HCT116 (cell line): ENCODE data around the gene VMAC. TPM values are rescaled to one million over a fixed set of nuclear protein-coding genes. Genes with fewer than 3 reads are reported as not detected.

ENCODE experiments used
- ATAC-seq: fragments of 200-7000 bp; cut with Tn5 transposase; 2 replicates; pipeline ENCODE4 v1.9.1; 2020; ENCODE audit warnings: mild to moderate bottlenecking, moderate library complexity
- BruUV-seq: library from RNA; stranded (reverse); fragments of 400-500 nt; replicated peaks from 2 replicates; lab custom pipeline; 2021; lab: Mats Ljungman, UMichigan
- CTCF ChIA-PET: fragments of 300-600 bp; sonication (Branson Sonifier 250); formaldehyde crosslinking; loops from one replicate; lab custom pipeline; 2021; ENCODE audit warnings: antibody characterized with exemption; lab: Charles Lee
- POLR2A ChIA-PET: fragments of 300-600, 350-600 bp; sonication (Branson Sonifier 250); formaldehyde crosslinking; loops from one replicate; lab custom pipeline; 2021; ENCODE audit warnings: antibody characterized with exemption; lab: Charles Lee
- RAD21 ChIA-PET, 2 experiments: fragments of 300-600 bp; sonication (Branson Sonifier 250); formaldehyde crosslinking; loops; one replicate each; lab custom pipeline; 2023; ENCODE audit warnings: low total read pairs in 2 of 2; ENCODE audit not compliant: uncharacterized antibody in 2 of 2, unreplicated experiment in 2 of 2, low non-redundant PET in 1 of 2; lab: Charles Lee
- DNase-seq: peaks from one replicate; pipeline ENCODE4 v3.0.0-alpha.2; 2010; ENCODE audit warnings: low read depth, low spot score
- H2AFZ ChIP-seq: fragments of 200-600 bp; shearing (Covaris generic), sonication (generic); 2 replicates; pipeline ENCODE4 v1.6.1; 2017; ENCODE audit warnings: low read depth, mixed run types, mixed read lengths, antibody characterized with exemption, low read length; ENCODE audit not compliant: poor library complexity, severe bottlenecking
- H3K27ac ChIP-seq: 2 replicates; pipeline ENCODE4 v1.5.1; 2012; ENCODE audit warnings: low read depth, low read length
- H3K27me3 ChIP-seq: fragments of 200-600 bp; sonication (generic); 2 replicates; pipeline ENCODE4 v1.6.1; 2016; ENCODE audit warnings: mixed run types, low read length, mixed read lengths; ENCODE audit not compliant: insufficient read depth
- H3K36me3 ChIP-seq, 2 experiments: fragments of 200-500 bp in 1 of 2; fragments of 200-600 bp in 1 of 2; sonication (Bioruptor generic) in 1 of 2; sonication (generic) in 1 of 2; 2 replicates each; pipeline versions ENCODE4 v1.5.1 to v1.6.1; 2014 to 2016; ENCODE audit warnings: low read length in 2 of 2, inconsistent platforms in 1 of 2, mixed read lengths in 1 of 2, mixed run types in 1 of 2; ENCODE audit not compliant: insufficient read depth in 2 of 2, control insufficient read depth in 1 of 2
- H3K4me1 ChIP-seq, 2 experiments: fragments of 200-600 bp in 1 of 2; sonication (generic) in 1 of 2; 2 replicates each; pipeline versions ENCODE4 v1.5.1 to v1.6.1; 2012 to 2017; ENCODE audit warnings: low read length in 2 of 2, inconsistent platforms in 1 of 2, mild to moderate bottlenecking in 1 of 2, mixed read lengths in 1 of 2, mixed run types in 1 of 2, moderate library complexity in 1 of 2; ENCODE audit not compliant: insufficient read depth in 2 of 2, control insufficient read depth in 1 of 2
- H3K4me2 ChIP-seq: fragments of 200-600 bp; sonication (generic); 2 replicates; pipeline ENCODE4 v1.6.1; 2017; ENCODE audit warnings: mixed run types, low read length, mixed read lengths
- H3K4me3 ChIP-seq, 2 experiments: fragments of 200-600 bp in 1 of 2; sonication (generic) in 1 of 2; replicated peaks in 1 of 2; 2 replicates each; pipeline ENCODE4 v1.5.1; 2011 to 2016; ENCODE audit warnings: low read length in 2 of 2, control low read depth in 1 of 2, low read depth in 1 of 2, mild to moderate bottlenecking in 1 of 2, mixed read lengths in 1 of 2, mixed run types in 1 of 2
- H3K79me2 ChIP-seq: fragments of 200-600 bp; sonication (generic); 2 replicates; pipeline ENCODE4 v1.6.1; 2017; ENCODE audit warnings: mild to moderate bottlenecking, mixed run types, low read length, moderate library complexity, mixed read lengths; ENCODE audit not compliant: insufficient read depth
- H3K9ac ChIP-seq: fragments of 200-600 bp; sonication (generic); 2 replicates; pipeline ENCODE4 v1.6.1; 2016; ENCODE audit warnings: low read length, mixed read lengths
- H3K9me2 ChIP-seq: fragments of 200-600 bp; sonication (generic), shearing (Covaris generic); 2 replicates; pipeline ENCODE4 v1.6.1; 2017; ENCODE audit warnings: mixed run types, mild to moderate bottlenecking, moderate library complexity; ENCODE audit not compliant: insufficient read depth
- H3K9me3 ChIP-seq, 2 experiments: fragments of 200-500 bp in 1 of 2; fragments of 200-600 bp in 1 of 2; sonication (Bioruptor generic) in 1 of 2; sonication (generic) in 1 of 2; 2 replicates each; pipeline ENCODE4 v1.6.1; 2014 to 2017; ENCODE audit warnings: low read length in 2 of 2, mixed read lengths in 2 of 2, inconsistent platforms in 1 of 2, low read depth in 1 of 2, mild to moderate bottlenecking in 1 of 2, mixed run types in 1 of 2, moderate library complexity in 1 of 2; ENCODE audit not compliant: control insufficient read depth in 1 of 2, insufficient read depth in 1 of 2
- H4K20me1 ChIP-seq: fragments of 200-600 bp; sonication (generic), shearing (Covaris generic); 2 replicates; pipeline ENCODE4 v1.6.1; 2017; ENCODE audit warnings: mixed run types, mild to moderate bottlenecking, moderate library complexity; ENCODE audit not compliant: insufficient read depth
- CBX3 ChIP-seq: IDR thresholded peaks from 2 replicates; pipeline ENCODE4 v1.6.1; 2012; ENCODE audit warnings: low read depth
- CEBPB ChIP-seq: IDR thresholded peaks from 2 replicates; pipeline ENCODE4 v1.6.1; 2012; ENCODE audit warnings: low read depth
- JUND ChIP-seq: IDR thresholded peaks from 2 replicates; pipeline ENCODE4 v1.6.1; 2012
- MAX ChIP-seq: IDR thresholded peaks from 2 replicates; pipeline ENCODE4 v1.6.1; 2012
- POLR2A ChIP-seq: IDR thresholded peaks from 2 replicates; pipeline ENCODE4 v1.7.0; 2011; ENCODE audit warnings: borderline replicate concordance; ENCODE audit not compliant: insufficient read depth, insufficient read length; ENCODE audit errors: extremely low read depth
- POLR2AphosphoS5 ChIP-seq: IDR thresholded peaks from 2 replicates; pipeline ENCODE4 v1.6.1; 2011; ENCODE audit warnings: mild to moderate bottlenecking, low read depth, low read length, moderate library complexity
- RAD21 ChIP-seq: IDR thresholded peaks from 2 replicates; pipeline ENCODE4 v1.6.1; 2012; ENCODE audit warnings: low read depth, mild to moderate bottlenecking
- REST ChIP-seq: IDR thresholded peaks from 2 replicates; pipeline ENCODE4 v1.6.1; 2012; ENCODE audit warnings: low read depth
- SIN3A ChIP-seq: IDR thresholded peaks from 2 replicates; pipeline ENCODE4 v1.6.1; 2012; ENCODE audit warnings: low read depth
- SP1 ChIP-seq: IDR thresholded peaks from 2 replicates; pipeline ENCODE4 v1.6.1; 2012; ENCODE audit warnings: low read depth
- SRF ChIP-seq: IDR thresholded peaks from 2 replicates; pipeline ENCODE4 v1.6.1; 2012; ENCODE audit warnings: low read depth
- TCF7L2 ChIP-seq: IDR thresholded peaks from 2 replicates; pipeline ENCODE4 v1.7.0; 2011; ENCODE audit warnings: borderline replicate concordance, inconsistent platforms; ENCODE audit not compliant: insufficient read depth, insufficient read length; ENCODE audit errors: extremely low read depth
- YY1 ChIP-seq: IDR thresholded peaks from 2 replicates; pipeline ENCODE4 v1.6.1; 2011; ENCODE audit warnings: low read length, low read depth, moderate library complexity, mild to moderate bottlenecking; ENCODE audit not compliant: insufficient replicate concordance; ENCODE audit errors: extremely low read depth
- ZBTB33 ChIP-seq: IDR thresholded peaks from 2 replicates; pipeline ENCODE4 v1.6.1; 2011; ENCODE audit warnings: mild to moderate bottlenecking, low read length, moderate library complexity; ENCODE audit not compliant: insufficient replicate concordance; ENCODE audit errors: extremely low read depth
- ZNF274 ChIP-seq: fragments of 200-500 bp; sonication (Bioruptor generic); IDR thresholded peaks from 2 replicates; pipeline ENCODE4 v1.6.1; 2014; ENCODE audit warnings: mild to moderate bottlenecking, low read depth, low read length, inconsistent platforms
- intact Hi-C: fragments of 100-400 bp; cut with micrococcal nuclease; formaldehyde crosslinking; loops from 2 replicates; pipeline ENCODE4 v1.10.0; 2022
- total RNA-seq: library from RNA; stranded (reverse); gene quantifications from one replicate; pipeline ENCODE4 v1.2.1, GENCODE V29; 2021; ENCODE audit not compliant: unreplicated experiment

Gene VMAC
- total RNA-seq, 1 experiment from 2014 or later: 2.1 TPM

GRCh38 chr19:5907241-5907640 lies 2.6 kb downstream of the VMAC start (continued):
- TF ChIP-seq REST: no peak
- no peak for TF ChIP-seq YY1
- no peak for TF ChIP-seq CBX3
- no peak for TF ChIP-seq SIN3A

- no peak overlapping the region for H3K9ac ChIP-seq
- H3K27ac ChIP-seq: no peak overlapping the region
- H3K36me3 ChIP-seq: no peaks in the 10 kb centered on the region
- no peaks in the 10 kb centered on the region for H4K20me1 ChIP-seq
- H3K79me2 ChIP-seq: no peaks in the 10 kb centered on the region
- H3K27me3 ChIP-seq: no peaks in the 10 kb centered on the region
- intact Hi-C loops: no loop called here
- no peaks in the 10 kb centered on the region for H3K9me3 ChIP-seq
- POLR2A ChIA-PET: no interaction called here
- H3K9me2 ChIP-seq: no peaks in the 10 kb centered on the region
- H3K4me1 ChIP-seq: peaks cover 3 to 14% of the 10 kb centered on the region in 2 experiments; a peak in 3 of 4 replicates
- ATAC-seq: no peak
- CTCF ChIA-PET: no interaction called here
- DNase-seq: no peak
- no peak overlapping the region for H3K4me2 ChIP-seq
- RAD21 ChIA-PET: no interaction called here
- H3K4me3 ChIP-seq: no peak overlapping the region
- BruUV-seq: no TSS peak
- no peak overlapping the region for H2AFZ ChIP-seq
- TF ChIP-seq JUND: no peak
- TF ChIP-seq CBX3: no peak
- no peak for TF ChIP-seq MAX
- no peak for TF ChIP-seq CEBPB
- no peak for TF ChIP-seq ZNF274
- no peak for TF ChIP-seq POLR2A
- no peak for TF ChIP-seq POLR2AphosphoS5
- TF ChIP-seq SIN3A: no peak
- TF ChIP-seq SP1: no peak
- no peak for TF ChIP-seq RAD21
- no peak for TF ChIP-seq REST
- TF ChIP-seq SRF: no peak
- no peak for TF ChIP-seq YY1
- no peak for TF ChIP-seq ZBTB33
- TF ChIP-seq TCF7L2: no peak
Measured at GRCh38 chr19:5908773-5909442, 4.2 kb downstream of the VMAC start.
